ENCODE results near the gene TMEM107.

TMEM107 gene

GRCh38 chr17:8125947-8126490 is 50.2 kb downstream of the TMEM107 start (continued):
- no peak for TF ChIP-seq ZNF16 (tag by site-specific recombination; IDR thresholded peaks at IDR 0.05; ENCODE audit: low read depth)
- no peak for TF ChIP-seq ZFP41 (tag by site-specific recombination; IDR thresholded peaks at IDR 0.05; ENCODE audit: borderline replicate concordance)
- TF ChIP-seq SCRT1 (tag by site-specific recombination; IDR thresholded peaks at IDR 0.05; ENCODE audit: borderline replicate concordance): no peak
- TF ChIP-seq ZNF138 (tag by site-specific recombination; IDR thresholded peaks at IDR 0.05; ENCODE audit: borderline replicate concordance): no peak
- TF ChIP-seq EGR2 (tag by site-specific recombination; IDR thresholded peaks at IDR 0.05; ENCODE audit: low read depth): peak; percentile 31; the same call in 1 of the 2 replicates
- no peak for TF ChIP-seq ZNF521 (tag by site-specific recombination; IDR thresholded peaks at IDR 0.05)
- no peak for TF ChIP-seq ZNF169 (tag by site-specific recombination; IDR thresholded peaks at IDR 0.05)
- TF ChIP-seq ZNF639 (tag by site-specific recombination; IDR thresholded peaks at IDR 0.05): peak; percentile 62
- no peak for TF ChIP-seq ZNF610 (tag by site-specific recombination; IDR thresholded peaks at IDR 0.05; ENCODE audit: borderline replicate concordance)
- TF ChIP-seq SP7 (tag by site-specific recombination; IDR thresholded peaks at IDR 0.05): peak; percentile 58
- TF ChIP-seq BCL11A (tag by site-specific recombination; IDR thresholded peaks at IDR 0.05; ENCODE audit: low read depth): no peak
- no peak for TF ChIP-seq ZNF416 (tag by site-specific recombination; IDR thresholded peaks at IDR 0.05)
- no peak for TF ChIP-seq ZNF280C (tag by site-specific recombination; IDR thresholded peaks at IDR 0.05)
- TF ChIP-seq ZNF544 (tag by site-specific recombination; IDR thresholded peaks at IDR 0.05): no peak
- no peak for TF ChIP-seq OVOL3 (tag by site-specific recombination; IDR thresholded peaks at IDR 0.05)
- TF ChIP-seq REST (tag by site-specific recombination; IDR thresholded peaks at IDR 0.05): no peak
- TF ChIP-seq ZNF148 (tag by site-specific recombination; IDR thresholded peaks at IDR 0.05; ENCODE audit: borderline replicate concordance): no peak
- no peak for TF ChIP-seq ZNF10 (tag by site-specific recombination; IDR thresholded peaks at IDR 0.05)
- no peak for TF ChIP-seq ZNF350 (tag by site-specific recombination; IDR thresholded peaks at IDR 0.05)
- no peak for TF ChIP-seq ZNF112 (tag by site-specific recombination; IDR thresholded peaks at IDR 0.05)
- no peak for TF ChIP-seq ZSCAN18 (tag by site-specific recombination; IDR thresholded peaks at IDR 0.05)
- TF ChIP-seq PATZ1 (tag by site-specific recombination; IDR thresholded peaks at IDR 0.05): peak; percentile 98
- TF ChIP-seq WT1 (tag by site-specific recombination; IDR thresholded peaks at IDR 0.05): peak; percentile 49; the same call in 1 of the 2 replicates
- no peak for TF ChIP-seq TCF7L2 (IDR thresholded peaks at IDR 0.05; ENCODE audit: borderline replicate concordance, low read depth, low read length)
- no peak for TF ChIP-seq TRIM28 (IDR thresholded peaks at IDR 0.05; ENCODE audit: borderline replicate concordance, low read length)
- TF ChIP-seq ELK4 (IDR thresholded peaks at IDR 0.05; ENCODE audit: borderline replicate concordance, low read depth, low read length): no peak
